Endodermal cell (in vitro differentiated cells): ENCODE measurements around the gene SPARC. TPM values are rescaled to one million over a fixed set of nuclear protein-coding genes. Genes with fewer than 3 reads are reported as not detected.
"Not testable (repeated sequence)": the region's sequence is repeated elsewhere in the genome, so short reads cannot be mapped to it uniquely, and the experiment has no call there.

ENCODE experiments used
- DNase-seq: peaks from one replicate; pipeline ENCODE4 v3.0.0-alpha.2; 2017
- H3K27ac ChIP-seq: 2 replicates; pipeline ENCODE4 v1.5.1; 2013; ENCODE audit warnings: mild to moderate bottlenecking, low read depth, low read length, moderate library complexity
- H3K27me3 ChIP-seq: 2 replicates; pipeline ENCODE4 v1.6.1; 2013; ENCODE audit warnings: mild to moderate bottlenecking, low read length, moderate library complexity; ENCODE audit not compliant: insufficient read depth, control insufficient read depth, poor library complexity, severe bottlenecking
- H3K36me3 ChIP-seq: 2 replicates; pipeline ENCODE4 v1.7.0; 2013; ENCODE audit warnings: mild to moderate bottlenecking, low read length, moderate library complexity; ENCODE audit not compliant: control insufficient read depth, insufficient read depth
- H3K4me1 ChIP-seq: one replicate; pipeline ENCODE4 v1.7.0; 2013; ENCODE audit warnings: low read length; ENCODE audit not compliant: control insufficient read depth, insufficient read depth
- H3K4me3 ChIP-seq: 2 replicates; pipeline ENCODE4 v1.5.1; 2013; ENCODE audit warnings: mild to moderate bottlenecking, low read length, moderate library complexity
- H3K9ac ChIP-seq: 2 replicates; pipeline ENCODE4 v1.6.1; 2013; ENCODE audit warnings: mild to moderate bottlenecking, low read length, moderate library complexity; ENCODE audit not compliant: poor library complexity, severe bottlenecking; ENCODE audit errors: extremely low read depth
- H3K9me3 ChIP-seq: 2 replicates; pipeline ENCODE4 v1.6.1; 2013; ENCODE audit warnings: mild to moderate bottlenecking, low read length, moderate library complexity; ENCODE audit not compliant: control insufficient read depth
- H3K27ac Mint-ChIP-seq: 2 replicates; pipeline ENCODE4 v1.8.0; 2020; ENCODE audit warnings: mixed read lengths
- H3K27me3 Mint-ChIP-seq: 2 replicates; pipeline ENCODE4 v1.8.0; 2021; ENCODE audit warnings: mild to moderate bottlenecking, mixed read lengths; ENCODE audit not compliant: insufficient read depth
- H3K36me3 Mint-ChIP-seq: 2 replicates; pipeline ENCODE4 v1.8.0; 2020; ENCODE audit warnings: low read depth, mixed read lengths
- H3K4me1 Mint-ChIP-seq: 2 replicates; pipeline ENCODE4 v1.8.0; 2020; ENCODE audit warnings: mixed read lengths
- H3K4me3 Mint-ChIP-seq: 2 replicates; pipeline ENCODE4 v1.8.0; 2020; ENCODE audit warnings: mild to moderate bottlenecking, moderate library complexity, mixed read lengths
- H3K9me3 Mint-ChIP-seq: 2 replicates; pipeline ENCODE4 v1.8.0; 2020; ENCODE audit warnings: mild to moderate bottlenecking, mixed read lengths
- WGBS, 2 experiments: methylation state at CpG; one replicate each; pipeline versions ENCODE4 v1.1.5 to v1.1.7; 2013; ENCODE audit warnings: missing lambda C conversion rate in 2 of 2, mixed read lengths in 1 of 2; ENCODE audit not compliant: insufficient coverage in 1 of 2, insufficient read length in 1 of 2; 5-methylcytosine and 5-hydroxymethylcytosine counted together
- total RNA-seq, 2 donors: library from RNA; stranded (reverse); fragmentation: NEBNext Ultra II Directional in 1 of 2; extraction: Animal tissue kit (Norgen Biotek cat#: 25700) in 1 of 2; gene quantifications; 2 replicates in 1 of 2; 3 replicates in 1 of 2; pipeline ENCODE4 v1.2.1, GENCODE V29; 2021
- TF ChIP-seq, protein P1 (sequence below): fragments of 200-600 bp; sonication (generic); conservative IDR thresholded peaks from 2 replicates; pipeline ENCODE4 v1.5.0; 2021; ENCODE audit warnings: antibody characterized with exemption, mild to moderate bottlenecking

SPARC gene
- total RNA-seq, 2 donors from 2014 or later = 523 to 643 TPM

DNA sequence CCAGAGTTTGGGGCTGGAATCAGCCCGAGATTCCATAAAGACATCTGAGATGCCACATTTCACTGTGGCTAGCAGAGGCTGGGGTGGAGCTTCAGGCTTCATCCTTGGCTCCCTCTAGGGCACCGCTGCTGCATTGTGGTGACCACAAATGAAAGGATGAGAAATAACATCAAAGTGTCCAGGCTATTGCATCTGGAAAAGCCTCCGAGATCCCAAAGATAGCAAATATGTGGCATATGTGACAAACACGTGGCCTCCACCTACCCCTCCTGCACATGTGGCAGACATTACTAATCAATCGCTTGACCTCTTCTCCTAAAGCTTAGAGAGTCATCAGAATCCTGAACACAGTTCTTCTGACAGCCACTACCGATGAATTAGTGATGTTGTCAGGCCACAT is 4.5 kb downstream of the SPARC start:
- H3K4me3 Mint-ChIP-seq = no peak overlapping the region
- H3K4me1 Mint-ChIP-seq = peaks cover 53% of the 10 kb centered on the region
- H3K36me3 Mint-ChIP-seq = peaks cover 19% of the 10 kb centered on the region
- TF ChIP-seq, protein P1, sequence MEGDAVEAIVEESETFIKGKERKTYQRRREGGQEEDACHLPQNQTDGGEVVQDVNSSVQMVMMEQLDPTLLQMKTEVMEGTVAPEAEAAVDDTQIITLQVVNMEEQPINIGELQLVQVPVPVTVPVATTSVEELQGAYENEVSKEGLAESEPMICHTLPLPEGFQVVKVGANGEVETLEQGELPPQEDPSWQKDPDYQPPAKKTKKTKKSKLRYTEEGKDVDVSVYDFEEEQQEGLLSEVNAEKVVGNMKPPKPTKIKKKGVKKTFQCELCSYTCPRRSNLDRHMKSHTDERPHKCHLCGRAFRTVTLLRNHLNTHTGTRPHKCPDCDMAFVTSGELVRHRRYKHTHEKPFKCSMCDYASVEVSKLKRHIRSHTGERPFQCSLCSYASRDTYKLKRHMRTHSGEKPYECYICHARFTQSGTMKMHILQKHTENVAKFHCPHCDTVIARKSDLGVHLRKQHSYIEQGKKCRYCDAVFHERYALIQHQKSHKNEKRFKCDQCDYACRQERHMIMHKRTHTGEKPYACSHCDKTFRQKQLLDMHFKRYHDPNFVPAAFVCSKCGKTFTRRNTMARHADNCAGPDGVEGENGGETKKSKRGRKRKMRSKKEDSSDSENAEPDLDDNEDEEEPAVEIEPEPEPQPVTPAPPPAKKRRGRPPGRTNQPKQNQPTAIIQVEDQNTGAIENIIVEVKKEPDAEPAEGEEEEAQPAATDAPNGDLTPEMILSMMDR = no peak
- Histone ChIP-seq H3K9ac (no peak overlapping the region), H3K27me3 (no peaks in the 10 kb centered on the region), H3K9me3 (no peaks in the 10 kb centered on the region), H3K27ac (no peak overlapping the region), H3K4me3 (no peak overlapping the region), H3K36me3 (peaks cover 43% of the 10 kb centered on the region), H3K4me1 (peaks cover 26% of the 10 kb centered on the region)
- no peak overlapping the region for H3K27ac Mint-ChIP-seq
- WGBS, 2 experiments = 86 to 89% methylated on average over 5 to 6 of the region's 6 CpGs
- H3K9me3 Mint-ChIP-seq = no peaks in the 10 kb centered on the region
- no peaks in the 10 kb centered on the region for H3K27me3 Mint-ChIP-seq
- no peak for DNase-seq

DNA sequence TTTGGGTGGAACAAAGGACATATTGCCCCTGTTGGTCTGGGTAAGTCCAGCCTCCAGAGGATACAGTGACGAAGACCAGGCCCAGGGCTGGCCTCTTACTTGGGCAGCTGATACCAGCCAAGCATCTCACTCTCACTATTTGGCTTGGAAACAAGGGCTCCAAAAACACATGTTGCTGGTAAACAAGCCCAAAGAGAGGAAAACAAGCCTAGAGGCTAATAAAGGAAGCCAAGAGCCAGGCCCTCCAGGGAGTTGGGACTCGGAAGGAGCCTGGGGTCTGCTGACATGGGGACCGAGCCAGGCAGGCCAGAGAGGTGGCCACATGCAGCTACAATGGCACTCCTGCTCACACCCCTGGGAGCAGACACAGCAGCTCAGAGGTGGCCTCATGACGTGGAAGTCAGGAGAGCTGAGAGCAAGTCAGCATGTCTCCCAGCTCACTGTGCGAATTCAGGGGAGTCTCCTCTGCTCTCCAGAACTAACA is 5.7 kb downstream of the SPARC start:
- no peak overlapping the region for H3K9ac ChIP-seq
- Mint-ChIP-seq H3K27ac (no peak overlapping the region), H3K9me3 (no peaks in the 10 kb centered on the region), H3K4me3 (no peak overlapping the region), H3K4me1 (peaks cover 61% of the 10 kb centered on the region), H3K36me3 (peaks cover 19% of the 10 kb centered on the region), H3K27me3 (no peaks in the 10 kb centered on the region)
- no peak for DNase-seq
- H3K27me3 ChIP-seq = no peaks in the 10 kb centered on the region
- TF ChIP-seq, protein P1 = no peak
- no peak overlapping the region for H3K4me3 ChIP-seq
- H3K27ac ChIP-seq = no peak overlapping the region
- peaks cover 43% of the 10 kb centered on the region for H3K36me3 ChIP-seq
- peaks cover 32% of the 10 kb centered on the region for H3K4me1 ChIP-seq
- 89 to 95% methylated on average over 3 to 5 of the region's 5 CpGs for WGBS, 2 experiments
- H3K9me3 ChIP-seq = no peaks in the 10 kb centered on the region

GRCh38 chr5:151680156-151680505 is 6.6 kb downstream of the SPARC start:
- not testable (repeated sequence) for H3K9me3 ChIP-seq, H3K27ac Mint-ChIP-seq, H3K4me3 ChIP-seq, H3K4me3 Mint-ChIP-seq, H3K9me3 Mint-ChIP-seq, H3K9ac ChIP-seq, H3K27me3 ChIP-seq, DNase-seq, H3K27ac ChIP-seq, H3K27me3 Mint-ChIP-seq
- WGBS, 2 experiments = 90 to 95% methylated on average over 2 to 7 of the region's 7 CpGs
- Mint-ChIP-seq H3K4me1 (peaks cover 62% of the 10 kb centered on the region), H3K36me3 (peaks cover 22% of the 10 kb centered on the region)
- peaks cover 49% of the 10 kb centered on the region for H3K36me3 ChIP-seq
- H3K4me1 ChIP-seq = peaks cover 36% of the 10 kb centered on the region
